Hypothalamus (tissue), 51 donors: ENCODE data around the gene LRRC71.

Experiments used
- DNase-seq, 51 donors: peaks; one replicate each; lab custom pipeline; 2025; lab: John Stamatoyannopoulos, UW

Gene LRRC71

GRCh38 chr1:156889802-156890580 is 30.4 kb upstream of the LRRC71 start:
- DNase-seq = peak in 49 of 51 donors; percentile 4 to 83 (median 53)

GRCh38 chr1:156892190-156893047 is 28.0 kb upstream of the LRRC71 start:
- DNase-seq = peak in 48 of 51 donors; percentile 4 to 82 (median 51)

- DNase-seq = no peak
Measured at GRCh38 chr1:156893048-156893953, 27.1 kb upstream of the LRRC71 start, which contains the start of gene PEAR1. Gene PEAR1 (plus strand): TSS chr1:156893718. CDS start chr1:156903927, 10,209 bp downstream.

GRCh38 chr1:156894001-156894400 is 26.4 kb upstream of the LRRC71 start:
- DNase-seq = no peak

- no peak for DNase-seq
Measured at GRCh38 chr1:156894711-156895454, 25.5 kb upstream of the LRRC71 start.

GRCh38 chr1:156895455-156895812 is 25.0 kb upstream of the LRRC71 start:
- DNase-seq = no peak

- DNase-seq = no peak
Measured at GRCh38 chr1:156895927-156896326, 24.5 kb upstream of the LRRC71 start.

- no peak for DNase-seq
Measured at GRCh38 chr1:156896490-156897033, 23.9 kb upstream of the LRRC71 start.

- DNase-seq = no peak
Measured at GRCh38 chr1:156897078-156897825, 23.2 kb upstream of the LRRC71 start.

GRCh38 chr1:156898161-156898566 is 22.3 kb upstream of the LRRC71 start:
- no peak for DNase-seq

- no peak for DNase-seq
Measured at GRCh38 chr1:156898971-156899664, 21.3 kb upstream of the LRRC71 start.

GRCh38 chr1:156899956-156900718 is 20.3 kb upstream of the LRRC71 start:
- no peak for DNase-seq

GRCh38 chr1:156900896-156901589 is 19.4 kb upstream of the LRRC71 start:
- DNase-seq = no peak

GRCh38 chr1:156901590-156901900 is 18.9 kb upstream of the LRRC71 start:
- DNase-seq = no peak

- no peak for DNase-seq
Measured at GRCh38 chr1:156901966-156902915, 18.2 kb upstream of the LRRC71 start.
